CD8-positive, alpha-beta memory T cell (primary cell): Measurements from ENCODE around the gene VWA8. TPM values are rescaled to one million over a fixed set of nuclear protein-coding genes. Genes with fewer than 3 reads are reported as not detected.
"Not testable (repeated sequence)": the region's sequence is repeated elsewhere in the genome, so short reads cannot be mapped to it uniquely, and the experiment has no call there.

Experiments used
- CTCF ChIA-PET: fragments of 350-600 bp; sonication (Branson Sonifier 250); formaldehyde crosslinking; loops from one replicate; lab custom pipeline; 2021; ENCODE audit warnings: antibody characterized with exemption; lab: Charles Lee
- POLR2A ChIA-PET: fragments of 350-600 bp; sonication (Branson Sonifier 250); formaldehyde crosslinking; loops from one replicate; lab custom pipeline; 2021; ENCODE audit warnings: antibody characterized with exemption; lab: Charles Lee
- DNase-seq, 5 donors: peaks; one replicate each; pipeline versions ENCODE4 v3.0.0 to v3.0.0-alpha.2; 2020 to 2022; ENCODE audit warnings: mixed read lengths in 1 of 5
- H3K27ac ChIP-seq: one replicate; pipeline ENCODE4 v1.7.0; 2013; ENCODE audit warnings: low read depth, mild to moderate bottlenecking, low read length, moderate library complexity
- H3K27me3 ChIP-seq: 2 replicates; pipeline ENCODE4 v1.7.0; 2013; ENCODE audit warnings: low read length, mild to moderate bottlenecking; ENCODE audit not compliant: insufficient read depth, poor library complexity, severe bottlenecking
- H3K36me3 ChIP-seq: 2 replicates; pipeline ENCODE4 v1.7.0; 2013; ENCODE audit warnings: mild to moderate bottlenecking, low read length, moderate library complexity; ENCODE audit not compliant: insufficient read depth
- H3K4me1 ChIP-seq: 2 replicates; pipeline ENCODE4 v1.7.0; 2013; ENCODE audit warnings: mild to moderate bottlenecking, low read length, moderate library complexity; ENCODE audit not compliant: insufficient read depth
- H3K4me3 ChIP-seq: 2 replicates; pipeline ENCODE4 v1.7.0; 2013; ENCODE audit warnings: mild to moderate bottlenecking, low read length
- H3K9me3 ChIP-seq: 2 replicates; pipeline ENCODE4 v1.7.0; 2013; ENCODE audit warnings: mild to moderate bottlenecking, low read length
- H3K27ac Mint-ChIP-seq, 8 donors: one replicate each; pipeline ENCODE4 v1.8.0; 2020 to 2021; ENCODE audit warnings: mixed read lengths in 8 of 8, mild to moderate bottlenecking in 6 of 8, inconsistent platforms in 3 of 8, moderate library complexity in 3 of 8
- H3K27me3 Mint-ChIP-seq, 2 donors: one replicate each; pipeline ENCODE4 v1.8.0; 2020 to 2021; ENCODE audit warnings: mixed read lengths in 2 of 2, mild to moderate bottlenecking in 1 of 2, moderate library complexity in 1 of 2
- H3K36me3 Mint-ChIP-seq, 3 donors: one replicate each; pipeline ENCODE4 v1.8.0; 2020 to 2021; ENCODE audit warnings: mixed read lengths in 3 of 3, inconsistent platforms in 1 of 3, mild to moderate bottlenecking in 1 of 3
- H3K4me1 Mint-ChIP-seq, 3 donors: one replicate each; pipeline ENCODE4 v1.8.0; 2020 to 2021; ENCODE audit warnings: mixed read lengths in 3 of 3, inconsistent platforms in 1 of 3, mild to moderate bottlenecking in 1 of 3
- H3K4me3 Mint-ChIP-seq, 7 donors: one replicate each; pipeline ENCODE4 v1.8.0; 2020 to 2021; ENCODE audit warnings: mixed read lengths in 7 of 7, mild to moderate bottlenecking in 6 of 7, moderate library complexity in 4 of 7, inconsistent platforms in 2 of 7
- H3K9me3 Mint-ChIP-seq, 5 donors: one replicate each; pipeline ENCODE4 v1.8.0; 2020 to 2022; ENCODE audit warnings: mixed read lengths in 5 of 5, mild to moderate bottlenecking in 3 of 5, moderate library complexity in 2 of 5, inconsistent platforms in 1 of 5
- polyA plus RNA-seq: library from polyadenylated mRNA; unstranded; fragments of 300-500 nt; fragmentation: Illumina TruSeq; gene quantifications from one replicate; pipeline ENCODE4 v1.2.3, GENCODE V29; 2021
- total RNA-seq, 2 experiments: library from RNA; stranded (reverse); gene quantifications; one replicate each; pipeline ENCODE4 v1.2.3, GENCODE V29; 2021

The VWA8 gene
- total and polyA plus RNA-seq, 3 experiments from 2014 or later, result 6.9 to 21.3 (median 21.2) TPM

GRCh38 chr13:41546372-41547190 is 414.3 kb downstream of the VWA8 start:
- H3K27ac Mint-ChIP-seq, result no peak overlapping the region
- H3K4me1 ChIP-seq, result no peaks in the 10 kb centered on the region
- no peaks in the 10 kb centered on the region for H3K27me3 ChIP-seq
- H3K4me3 Mint-ChIP-seq, result no peak overlapping the region
- no peaks in the 10 kb centered on the region for H3K9me3 ChIP-seq
- no peak overlapping the region for H3K4me3 ChIP-seq
- H3K27ac ChIP-seq, result no peak overlapping the region
- CTCF ChIA-PET, result interaction anchor here (1.5 kb wide), 1 partner anchor 88 kb away, joined by 3 read pairs; no protein-coding TSS in a partner anchor
- no peaks in the 10 kb centered on the region for H3K4me1 Mint-ChIP-seq
- H3K27me3 Mint-ChIP-seq, result peaks cover 4 to 10% of the 10 kb centered on the region in 2 donors
- H3K36me3 Mint-ChIP-seq, result peaks cover 0 to 8% (median 0%) of the 10 kb centered on the region in 3 donors
- H3K9me3 Mint-ChIP-seq, result peaks cover 0 to 3% (median 0%) of the 10 kb centered on the region in 5 donors
- POLR2A ChIA-PET, result no interaction called here
- no peaks in the 10 kb centered on the region for H3K36me3 ChIP-seq
- DNase-seq, result no peak

- peaks cover 0 to 8% (median 0%) of the 10 kb centered on the region in 3 donors for H3K36me3 Mint-ChIP-seq
- H3K9me3 ChIP-seq, result no peaks in the 10 kb centered on the region
- no peak overlapping the region for H3K27ac ChIP-seq
- H3K27ac Mint-ChIP-seq, result peak overlapping the region in 1 of 8 donors; percentile 8
- CTCF ChIA-PET, result interaction anchor here (1.5 kb wide), 1 partner anchor 86 kb away, joined by 3 read pairs; no protein-coding TSS in a partner anchor
- peaks cover 0 to 3% (median 0%) of the 10 kb centered on the region in 5 donors for H3K9me3 Mint-ChIP-seq
- no peak overlapping the region for H3K4me3 ChIP-seq
- H3K27me3 Mint-ChIP-seq, result peaks cover 4 to 10% of the 10 kb centered on the region in 2 donors
- H3K4me1 Mint-ChIP-seq, result peaks cover 5 to 8% (median 6%) of the 10 kb centered on the region in 3 donors
- POLR2A ChIA-PET, result no interaction called here
- no peaks in the 10 kb centered on the region for H3K36me3 ChIP-seq
- no peaks in the 10 kb centered on the region for H3K27me3 ChIP-seq
- no peak overlapping the region for H3K4me3 Mint-ChIP-seq
- DNase-seq, result no peak
- no peaks in the 10 kb centered on the region for H3K4me1 ChIP-seq
Measured at GRCh38 chr13:41545432-41545707, 415.5 kb downstream of the VWA8 start.

- ChIA-PET POLR2A (no interaction called here), CTCF (no interaction called here)
- H3K4me3 Mint-ChIP-seq, result no peak overlapping the region
- Histone ChIP-seq H3K27me3 (no peaks in the 10 kb centered on the region), H3K36me3 (no peaks in the 10 kb centered on the region), H3K27ac (no peak overlapping the region), H3K4me1 (no peaks in the 10 kb centered on the region), H3K9me3 (no peaks in the 10 kb centered on the region), H3K4me3 (no peak overlapping the region)
- peaks cover 0 to 8% (median 0%) of the 10 kb centered on the region in 3 donors for H3K36me3 Mint-ChIP-seq
- H3K4me1 Mint-ChIP-seq, result peaks cover 6 to 22% (median 10%) of the 10 kb centered on the region in 3 donors
- H3K27me3 Mint-ChIP-seq, result peaks cover 4 to 7% of the 10 kb centered on the region in 2 donors
- peak overlapping the region in 2 of 8 donors; percentile 35 to 83 for H3K27ac Mint-ChIP-seq
- peaks cover 0 to 3% (median 0%) of the 10 kb centered on the region in 5 donors for H3K9me3 Mint-ChIP-seq
- DNase-seq, result no peak
Measured at GRCh38 chr13:41543664-41544300, 417.1 kb downstream of the VWA8 start.

GRCh38 chr13:41542799-41543198 is 418.1 kb downstream of the VWA8 start:
- H3K4me3 ChIP-seq, H3K27me3 Mint-ChIP-seq, H3K4me3 Mint-ChIP-seq, H3K27ac Mint-ChIP-seq, POLR2A ChIA-PET, H3K36me3 ChIP-seq, H3K27ac ChIP-seq, H3K9me3 Mint-ChIP-seq, H3K4me1 ChIP-seq, DNase-seq, H3K27me3 ChIP-seq, CTCF ChIA-PET, H3K36me3 Mint-ChIP-seq, H3K9me3 ChIP-seq: not testable (repeated sequence)
- peaks cover 6 to 22% (median 10%) of the 10 kb centered on the region in 3 donors for H3K4me1 Mint-ChIP-seq

- no peak overlapping the region for H3K4me3 Mint-ChIP-seq
- no peak for DNase-seq
- Histone ChIP-seq H3K4me3 (no peak overlapping the region), H3K27ac (no peak overlapping the region), H3K27me3 (no peaks in the 10 kb centered on the region), H3K36me3 (no peaks in the 10 kb centered on the region), H3K4me1 (no peaks in the 10 kb centered on the region), H3K9me3 (no peaks in the 10 kb centered on the region)
- peaks cover 4 to 7% of the 10 kb centered on the region in 2 donors for H3K27me3 Mint-ChIP-seq
- ChIA-PET CTCF (no interaction called here), POLR2A (no interaction called here)
- H3K9me3 Mint-ChIP-seq, result peaks cover 0 to 3% (median 0%) of the 10 kb centered on the region in 5 donors
- H3K27ac Mint-ChIP-seq, result no peak overlapping the region
- H3K36me3 Mint-ChIP-seq, result peaks cover 0 to 8% (median 0%) of the 10 kb centered on the region in 3 donors
- peaks cover 6 to 22% (median 10%) of the 10 kb centered on the region in 3 donors for H3K4me1 Mint-ChIP-seq
Measured at GRCh38 chr13:41542281-41542680, 418.6 kb downstream of the VWA8 start.

GRCh38 chr13:41541142-41541938 is 419.6 kb downstream of the VWA8 start:
- Histone ChIP-seq H3K36me3 (no peaks in the 10 kb centered on the region), H3K27ac (no peak overlapping the region), H3K4me3 (no peak overlapping the region), H3K4me1 (no peaks in the 10 kb centered on the region), H3K27me3 (no peaks in the 10 kb centered on the region), H3K9me3 (no peaks in the 10 kb centered on the region)
- H3K4me1 Mint-ChIP-seq, result peaks cover 6 to 22% (median 10%) of the 10 kb centered on the region in 3 donors
- H3K36me3 Mint-ChIP-seq, result peaks cover 0 to 8% (median 0%) of the 10 kb centered on the region in 3 donors
- CTCF ChIA-PET, result no interaction called here
- DNase-seq, result no peak
- peaks cover 0 to 3% (median 0%) of the 10 kb centered on the region in 5 donors for H3K9me3 Mint-ChIP-seq
- peaks cover 4 to 7% of the 10 kb centered on the region in 2 donors for H3K27me3 Mint-ChIP-seq
- no peak overlapping the region for H3K27ac Mint-ChIP-seq
- POLR2A ChIA-PET, result no interaction called here
- no peak overlapping the region for H3K4me3 Mint-ChIP-seq

GRCh38 chr13:41540240-41540639 is 420.7 kb downstream of the VWA8 start:
- H3K27ac Mint-ChIP-seq, H3K27ac ChIP-seq, H3K9me3 ChIP-seq, H3K36me3 Mint-ChIP-seq, H3K9me3 Mint-ChIP-seq, H3K27me3 Mint-ChIP-seq, POLR2A ChIA-PET, H3K36me3 ChIP-seq, H3K27me3 ChIP-seq, CTCF ChIA-PET, H3K4me3 ChIP-seq, H3K4me1 ChIP-seq: not testable (repeated sequence)
- peak in 3 of 5 donors; percentile 9 to 70 (median 52) for DNase-seq
- Mint-ChIP-seq H3K4me3 (peak overlapping the region in 2 of 7 donors; percentile 25 to 47), H3K4me1 (peaks cover 6 to 22% (median 10%) of the 10 kb centered on the region in 3 donors)
